ENCODE results near the gene ZRANB3. TPM values are rescaled to one million over a fixed set of nuclear protein-coding genes. Genes with fewer than 3 reads are reported as not detected.
"Not testable (repeated sequence)": the region's sequence is repeated elsewhere in the genome, so short reads cannot be mapped to it uniquely, and the experiment has no call there.

Gene ZRANB3
- total and polyA plus RNA-seq, 2 donors, result 2.6 to 8.0 TPM

DNA sequence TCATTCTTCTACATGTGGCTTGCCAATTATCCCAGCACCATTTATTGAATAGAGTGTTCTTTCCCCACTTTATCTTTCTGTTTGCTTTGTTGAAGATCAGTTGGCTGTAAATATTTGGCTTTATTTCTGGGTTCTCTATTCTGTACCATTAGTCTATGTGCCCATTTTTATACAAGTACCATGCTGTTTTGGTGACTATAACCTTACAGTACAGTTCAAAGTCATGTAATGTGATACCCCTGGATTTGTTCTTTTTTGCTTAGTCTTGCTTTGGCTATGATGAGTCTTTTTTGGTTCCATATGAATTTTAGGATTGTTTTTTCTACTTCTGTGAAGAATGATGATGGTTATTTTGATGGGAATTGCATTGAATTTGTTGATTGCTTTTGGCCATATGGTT, 243.9 kb downstream of the ZRANB3 start:
- not testable (repeated sequence) for H3K27ac ChIP-seq (ENCODE audit: low read depth in 1 of 2, low read length in 1 of 2); H3K27me3 ChIP-seq (ENCODE audit: control insufficient read depth in 2 of 2, insufficient read depth in 1 of 2, low read length in 1 of 2); H3K4me1 ChIP-seq (ENCODE audit: control insufficient read depth in 2 of 2, insufficient read depth in 2 of 2, low read length in 2 of 2); H3K4me3 ChIP-seq (ENCODE audit: low read length in 2 of 2); H3K9me3 ChIP-seq (ENCODE audit: control insufficient read depth in 2 of 2, insufficient read depth in 1 of 2, low read length in 1 of 2); DNase-seq (ENCODE audit: low read depth in 6 of 9, low spot score in 9 of 9); H3K36me3 ChIP-seq (ENCODE audit: control insufficient read depth in 2 of 2, insufficient read depth in 2 of 2, low read length in 1 of 2)

DNA sequence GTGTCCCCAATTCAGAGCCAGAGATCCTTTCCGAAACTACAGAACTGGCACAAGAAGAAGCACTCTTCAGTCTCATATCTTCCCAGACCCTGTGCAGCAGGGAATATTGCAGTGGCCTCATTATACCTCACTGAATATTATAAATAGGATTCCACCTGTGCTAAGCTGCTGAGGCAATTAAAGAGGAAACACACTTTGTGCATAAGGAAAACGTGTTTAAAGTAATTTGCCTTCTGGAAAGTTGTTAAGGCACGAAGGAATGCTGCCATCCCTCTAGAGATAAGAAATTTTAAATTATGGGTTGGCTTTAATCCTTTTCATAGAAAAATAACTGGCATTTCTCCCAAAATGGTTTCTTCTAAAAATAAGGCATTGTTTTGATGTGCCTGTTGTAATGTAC, 245.6 kb downstream of the ZRANB3 start:
- Histone ChIP-seq H3K9me3 (ENCODE audit: control insufficient read depth in 2 of 2, insufficient read depth in 1 of 2, low read length in 1 of 2) (no peaks in the 10 kb centered on the region), H3K4me3 (ENCODE audit: low read length in 2 of 2) (no peak overlapping the region), H3K27me3 (ENCODE audit: control insufficient read depth in 2 of 2, insufficient read depth in 1 of 2, low read length in 1 of 2) (no peaks in the 10 kb centered on the region), H3K36me3 (ENCODE audit: control insufficient read depth in 2 of 2, insufficient read depth in 2 of 2, low read length in 1 of 2) (no peaks in the 10 kb centered on the region), H3K4me1 (ENCODE audit: control insufficient read depth in 2 of 2, insufficient read depth in 2 of 2, low read length in 2 of 2) (no peaks in the 10 kb centered on the region), H3K27ac (ENCODE audit: low read depth in 1 of 2, low read length in 1 of 2) (no peak overlapping the region)
- no peak for DNase-seq (ENCODE audit: low read depth in 6 of 9, low spot score in 9 of 9)
- WGBS, result 96% methylated on average over 3 of the region's 3 CpGs

GRCh38 chr2:135281379-135281778, 249.6 kb downstream of the ZRANB3 start:
- H3K9me3 ChIP-seq (ENCODE audit: control insufficient read depth in 2 of 2, insufficient read depth in 1 of 2, low read length in 1 of 2), result no peaks in the 10 kb centered on the region
- no peak overlapping the region for H3K27ac ChIP-seq (ENCODE audit: low read depth in 1 of 2, low read length in 1 of 2)
- no peak overlapping the region for H3K4me3 ChIP-seq (ENCODE audit: low read length in 2 of 2)
- WGBS, result 95% methylated on average over 1 of the region's 1 CpG
- H3K27me3 ChIP-seq (ENCODE audit: control insufficient read depth in 2 of 2, insufficient read depth in 1 of 2, low read length in 1 of 2), result no peaks in the 10 kb centered on the region
- no peaks in the 10 kb centered on the region for H3K4me1 ChIP-seq (ENCODE audit: control insufficient read depth in 2 of 2, insufficient read depth in 2 of 2, low read length in 2 of 2)
- DNase-seq (ENCODE audit: low read depth in 6 of 9, low spot score in 9 of 9), result no peak
- H3K36me3 ChIP-seq (ENCODE audit: control insufficient read depth in 2 of 2, insufficient read depth in 2 of 2, low read length in 1 of 2), result no peaks in the 10 kb centered on the region

GRCh38 chr2:135279209-135279608, 251.8 kb downstream of the ZRANB3 start:
- Histone ChIP-seq H3K36me3 (ENCODE audit: control insufficient read depth in 2 of 2, insufficient read depth in 2 of 2, low read length in 1 of 2) (no peaks in the 10 kb centered on the region), H3K9me3 (ENCODE audit: control insufficient read depth in 2 of 2, insufficient read depth in 1 of 2, low read length in 1 of 2) (no peaks in the 10 kb centered on the region), H3K4me1 (ENCODE audit: control insufficient read depth in 2 of 2, insufficient read depth in 2 of 2, low read length in 2 of 2) (no peaks in the 10 kb centered on the region), H3K4me3 (ENCODE audit: low read length in 2 of 2) (no peak overlapping the region), H3K27me3 (ENCODE audit: control insufficient read depth in 2 of 2, insufficient read depth in 1 of 2, low read length in 1 of 2) (no peaks in the 10 kb centered on the region), H3K27ac (ENCODE audit: low read depth in 1 of 2, low read length in 1 of 2) (no peak overlapping the region)
- no peak for DNase-seq (ENCODE audit: low read depth in 6 of 9, low spot score in 9 of 9)

DNA sequence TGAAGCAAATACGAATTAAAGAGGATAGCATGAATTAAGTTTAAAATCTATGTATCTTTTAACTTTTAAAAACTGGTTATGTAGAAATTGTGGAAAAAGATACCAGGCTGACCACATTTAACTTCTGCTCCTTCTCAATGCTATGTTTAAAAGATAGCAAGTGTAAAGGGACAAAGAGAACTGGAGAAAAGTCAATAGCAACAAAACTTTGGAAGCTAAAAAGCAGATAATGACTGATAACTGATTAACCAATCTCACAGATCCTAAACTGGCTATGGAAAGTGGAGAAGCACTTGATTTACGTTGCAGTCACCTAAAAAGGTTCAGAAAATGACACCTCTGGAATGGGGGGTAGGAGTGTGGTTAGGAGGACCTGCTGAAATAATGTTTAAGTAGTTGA, 254.5 kb downstream of the ZRANB3 start:
- Histone ChIP-seq H3K9me3 (ENCODE audit: control insufficient read depth in 2 of 2, insufficient read depth in 1 of 2, low read length in 1 of 2) (no peaks in the 10 kb centered on the region), H3K27me3 (ENCODE audit: control insufficient read depth in 2 of 2, insufficient read depth in 1 of 2, low read length in 1 of 2) (no peaks in the 10 kb centered on the region), H3K36me3 (ENCODE audit: control insufficient read depth in 2 of 2, insufficient read depth in 2 of 2, low read length in 1 of 2) (no peaks in the 10 kb centered on the region), H3K27ac (ENCODE audit: low read depth in 1 of 2, low read length in 1 of 2) (no peak overlapping the region), H3K4me3 (ENCODE audit: low read length in 2 of 2) (no peak overlapping the region), H3K4me1 (ENCODE audit: control insufficient read depth in 2 of 2, insufficient read depth in 2 of 2, low read length in 2 of 2) (no peaks in the 10 kb centered on the region)
- DNase-seq (ENCODE audit: low read depth in 6 of 9, low spot score in 9 of 9), result no peak
- 92% methylated on average over 2 of the region's 2 CpGs for WGBS

- Histone ChIP-seq H3K4me3 (ENCODE audit: low read length in 2 of 2) (no peak overlapping the region), H3K27me3 (ENCODE audit: control insufficient read depth in 2 of 2, insufficient read depth in 1 of 2, low read length in 1 of 2) (no peaks in the 10 kb centered on the region), H3K36me3 (ENCODE audit: control insufficient read depth in 2 of 2, insufficient read depth in 2 of 2, low read length in 1 of 2) (no peaks in the 10 kb centered on the region), H3K27ac (ENCODE audit: low read depth in 1 of 2, low read length in 1 of 2) (no peak overlapping the region), H3K9me3 (ENCODE audit: control insufficient read depth in 2 of 2, insufficient read depth in 1 of 2, low read length in 1 of 2) (no peaks in the 10 kb centered on the region), H3K4me1 (ENCODE audit: control insufficient read depth in 2 of 2, insufficient read depth in 2 of 2, low read length in 2 of 2) (no peaks in the 10 kb centered on the region)
- no peak for DNase-seq (ENCODE audit: low read depth in 6 of 9, low spot score in 9 of 9)
- WGBS, result 97% methylated on average over 2 of the region's 2 CpGs
These were observed 260.0 kb downstream of the ZRANB3 start for GRCh38 chr2:135271006-135271405.

DNA sequence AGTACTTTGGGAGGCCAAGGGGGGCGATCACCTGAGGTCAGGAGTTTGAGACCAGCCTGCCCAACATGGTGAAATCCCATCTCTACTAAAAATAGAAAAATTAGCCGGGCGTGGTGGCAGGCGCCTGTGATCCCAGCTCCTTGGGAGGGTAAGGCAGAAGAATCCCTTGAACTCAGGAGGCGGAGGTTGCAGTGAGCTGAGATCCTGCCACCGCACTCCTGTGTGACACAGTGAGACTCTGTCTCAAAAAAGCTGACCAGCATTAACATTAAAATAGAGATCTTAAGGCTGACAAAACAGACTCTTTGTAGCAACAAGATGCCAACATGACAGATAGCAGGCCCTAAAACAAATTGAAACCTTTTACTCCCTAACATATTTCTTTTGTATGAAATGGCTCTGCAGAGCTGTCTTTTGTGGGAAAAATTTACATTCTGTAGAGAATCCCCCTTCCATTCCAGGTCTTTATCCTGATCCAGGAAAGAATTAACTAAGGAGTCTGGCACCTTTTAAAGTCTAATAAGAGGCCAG, 265.0 kb downstream of the ZRANB3 start:
- no peak overlapping the region for H3K27ac ChIP-seq (ENCODE audit: low read depth in 1 of 2, low read length in 1 of 2)
- no peaks in the 10 kb centered on the region for H3K4me1 ChIP-seq (ENCODE audit: control insufficient read depth in 2 of 2, insufficient read depth in 2 of 2, low read length in 2 of 2)
- no peak for DNase-seq (ENCODE audit: low read depth in 6 of 9, low spot score in 9 of 9)
- H3K27me3 ChIP-seq (ENCODE audit: control insufficient read depth in 2 of 2, insufficient read depth in 1 of 2, low read length in 1 of 2), result no peaks in the 10 kb centered on the region
- over 99% methylated on average over 6 of the region's 6 CpGs for WGBS
- H3K4me3 ChIP-seq (ENCODE audit: low read length in 2 of 2), result no peak overlapping the region
- H3K9me3 ChIP-seq (ENCODE audit: control insufficient read depth in 2 of 2, insufficient read depth in 1 of 2, low read length in 1 of 2), result no peaks in the 10 kb centered on the region
- H3K36me3 ChIP-seq (ENCODE audit: control insufficient read depth in 2 of 2, insufficient read depth in 2 of 2, low read length in 1 of 2), result no peaks in the 10 kb centered on the region

GRCh38 chr2:135259123-135259522, 271.9 kb downstream of the ZRANB3 start:
- no peaks in the 10 kb centered on the region for H3K36me3 ChIP-seq (ENCODE audit: control insufficient read depth in 2 of 2, insufficient read depth in 2 of 2, low read length in 1 of 2)
- H3K27ac ChIP-seq (ENCODE audit: low read depth in 1 of 2, low read length in 1 of 2), result no peak overlapping the region
- WGBS, result 99% methylated on average over 6 of the region's 6 CpGs
- H3K9me3 ChIP-seq (ENCODE audit: control insufficient read depth in 2 of 2, insufficient read depth in 1 of 2, low read length in 1 of 2), result no peaks in the 10 kb centered on the region
- H3K4me1 ChIP-seq (ENCODE audit: control insufficient read depth in 2 of 2, insufficient read depth in 2 of 2, low read length in 2 of 2), result no peaks in the 10 kb centered on the region
- H3K4me3 ChIP-seq (ENCODE audit: low read length in 2 of 2), result no peak overlapping the region
- no peak for DNase-seq (ENCODE audit: low read depth in 6 of 9, low spot score in 9 of 9)
- H3K27me3 ChIP-seq (ENCODE audit: control insufficient read depth in 2 of 2, insufficient read depth in 1 of 2, low read length in 1 of 2), result no peaks in the 10 kb centered on the region

DNA sequence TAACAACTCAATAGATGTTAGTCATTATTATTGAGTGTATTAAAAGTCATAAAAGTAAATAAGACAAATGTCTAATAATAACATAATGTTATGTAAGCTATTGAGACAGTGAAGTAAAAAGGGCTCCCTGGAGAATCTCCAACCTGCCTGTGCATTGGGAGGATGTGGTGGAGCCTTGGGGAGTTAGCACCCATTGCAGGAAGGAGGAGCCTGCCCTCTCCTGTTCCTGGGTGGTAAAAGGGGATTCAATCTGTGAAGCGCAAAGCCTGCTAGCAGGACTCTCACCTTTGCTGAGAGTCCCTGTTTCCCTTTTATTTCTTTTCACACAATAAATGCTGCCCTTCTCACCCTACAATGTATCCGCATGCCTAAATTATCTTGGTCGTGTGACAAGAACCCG, 272.8 kb downstream of the ZRANB3 start:
- WGBS, result 98% methylated on average over 4 of the region's 4 CpGs
- no peaks in the 10 kb centered on the region for H3K36me3 ChIP-seq (ENCODE audit: control insufficient read depth in 2 of 2, insufficient read depth in 2 of 2, low read length in 1 of 2)

More for the DNA sequence above, 272.8 kb downstream of the ZRANB3 start:
- DNase-seq (ENCODE audit: low read depth in 6 of 9, low spot score in 9 of 9), result no peak
- no peaks in the 10 kb centered on the region for H3K27me3 ChIP-seq (ENCODE audit: control insufficient read depth in 2 of 2, insufficient read depth in 1 of 2, low read length in 1 of 2)
- H3K9me3 ChIP-seq (ENCODE audit: control insufficient read depth in 2 of 2, insufficient read depth in 1 of 2, low read length in 1 of 2), result no peaks in the 10 kb centered on the region
- no peaks in the 10 kb centered on the region for H3K4me1 ChIP-seq (ENCODE audit: control insufficient read depth in 2 of 2, insufficient read depth in 2 of 2, low read length in 2 of 2)
- no peak overlapping the region for H3K4me3 ChIP-seq (ENCODE audit: low read length in 2 of 2)
- H3K27ac ChIP-seq (ENCODE audit: low read depth in 1 of 2, low read length in 1 of 2), result no peak overlapping the region
